ENCODE measurements around the gene POLR2E. TPM values are rescaled to one million over a fixed set of nuclear protein-coding genes. Genes with fewer than 3 reads are reported as not detected.

Gene POLR2E
- polyA plus RNA-seq, 1 donor (not counting 4 experiments of a cell fraction or from before 2014, with no cell fraction given), result 178 TPM

- TF ChIP-seq, protein P1, sequence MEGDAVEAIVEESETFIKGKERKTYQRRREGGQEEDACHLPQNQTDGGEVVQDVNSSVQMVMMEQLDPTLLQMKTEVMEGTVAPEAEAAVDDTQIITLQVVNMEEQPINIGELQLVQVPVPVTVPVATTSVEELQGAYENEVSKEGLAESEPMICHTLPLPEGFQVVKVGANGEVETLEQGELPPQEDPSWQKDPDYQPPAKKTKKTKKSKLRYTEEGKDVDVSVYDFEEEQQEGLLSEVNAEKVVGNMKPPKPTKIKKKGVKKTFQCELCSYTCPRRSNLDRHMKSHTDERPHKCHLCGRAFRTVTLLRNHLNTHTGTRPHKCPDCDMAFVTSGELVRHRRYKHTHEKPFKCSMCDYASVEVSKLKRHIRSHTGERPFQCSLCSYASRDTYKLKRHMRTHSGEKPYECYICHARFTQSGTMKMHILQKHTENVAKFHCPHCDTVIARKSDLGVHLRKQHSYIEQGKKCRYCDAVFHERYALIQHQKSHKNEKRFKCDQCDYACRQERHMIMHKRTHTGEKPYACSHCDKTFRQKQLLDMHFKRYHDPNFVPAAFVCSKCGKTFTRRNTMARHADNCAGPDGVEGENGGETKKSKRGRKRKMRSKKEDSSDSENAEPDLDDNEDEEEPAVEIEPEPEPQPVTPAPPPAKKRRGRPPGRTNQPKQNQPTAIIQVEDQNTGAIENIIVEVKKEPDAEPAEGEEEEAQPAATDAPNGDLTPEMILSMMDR (optimal IDR thresholded peaks at IDR 0.05 in 1 of 3, IDR thresholded peaks at IDR 0.05 in 1 of 3, conservative IDR thresholded peaks at IDR 0.05 in 1 of 3; ENCODE audit: extremely low read depth in 1 of 3, insufficient read depth in 2 of 3, low read length in 3 of 3), result no peak
- TF ChIP-seq EZH2 (IDR thresholded peaks at IDR 0.05; ENCODE audit: low read length), result no peak
- Histone ChIP-seq H3K79me2 (ENCODE audit: control insufficient read depth, insufficient read depth, low read length) (peaks cover 69% of the 10 kb centered on the region), H3K4me2 (ENCODE audit: control insufficient read depth, extremely low read depth, insufficient read depth, low read depth, low read length) (peak overlapping the region; percentile 79), H3K27me3 (ENCODE audit: control insufficient read depth, extremely low read depth, insufficient read depth, low read length) (no peaks in the 10 kb centered on the region), H3K36me3 (ENCODE audit: control insufficient read depth in 2 of 2, extremely low read depth in 1 of 2, insufficient read depth in 2 of 2, low read length in 2 of 2) (peaks cover 15 to 19% of the 10 kb centered on the region in 2 experiments), H3K9me1 (ENCODE audit: control insufficient read depth, extremely low read depth, insufficient read depth, low read length) (no peaks in the 10 kb centered on the region), H3K4me3 (ENCODE audit: control insufficient read depth in 2 of 3, extremely low read depth in 1 of 3, insufficient read depth in 2 of 3, low read depth in 1 of 3, low read length in 3 of 3) (peak overlapping the region; percentile 56 to 88 (median 73)), H4K20me1 (ENCODE audit: control insufficient read depth, extremely low read depth, insufficient read depth, low read length) (peaks cover 9% of the 10 kb centered on the region), H2AFZ (ENCODE audit: control insufficient read depth, low read length) (no peak overlapping the region), H3K27ac (ENCODE audit: control insufficient read depth, insufficient read depth, low read length) (peak overlapping the region; percentile 73), H3K9ac (ENCODE audit: control insufficient read depth, extremely low read depth, insufficient read depth, low read length) (peak overlapping the region; percentile 81), H3K9me3 (ENCODE audit: control insufficient read depth, low read depth, low read length) (no peaks in the 10 kb centered on the region), H3K4me1 (ENCODE audit: control insufficient read depth, extremely low read depth, insufficient read depth, low read length) (peaks cover 19% of the 10 kb centered on the region)
- dilution Hi-C loops (cut with MboI; ENCODE audit: extremely low pct_ligation_motif_present, low sequenced_read_pairs), result no loop called here
- DNase-seq (ENCODE audit: low read depth, low spot score) (no peak), FAIRE-seq (no peak)
These were observed 37.6 kb upstream of the POLR2E start for GRCh38 chr19:1132552-1133383.

DNA sequence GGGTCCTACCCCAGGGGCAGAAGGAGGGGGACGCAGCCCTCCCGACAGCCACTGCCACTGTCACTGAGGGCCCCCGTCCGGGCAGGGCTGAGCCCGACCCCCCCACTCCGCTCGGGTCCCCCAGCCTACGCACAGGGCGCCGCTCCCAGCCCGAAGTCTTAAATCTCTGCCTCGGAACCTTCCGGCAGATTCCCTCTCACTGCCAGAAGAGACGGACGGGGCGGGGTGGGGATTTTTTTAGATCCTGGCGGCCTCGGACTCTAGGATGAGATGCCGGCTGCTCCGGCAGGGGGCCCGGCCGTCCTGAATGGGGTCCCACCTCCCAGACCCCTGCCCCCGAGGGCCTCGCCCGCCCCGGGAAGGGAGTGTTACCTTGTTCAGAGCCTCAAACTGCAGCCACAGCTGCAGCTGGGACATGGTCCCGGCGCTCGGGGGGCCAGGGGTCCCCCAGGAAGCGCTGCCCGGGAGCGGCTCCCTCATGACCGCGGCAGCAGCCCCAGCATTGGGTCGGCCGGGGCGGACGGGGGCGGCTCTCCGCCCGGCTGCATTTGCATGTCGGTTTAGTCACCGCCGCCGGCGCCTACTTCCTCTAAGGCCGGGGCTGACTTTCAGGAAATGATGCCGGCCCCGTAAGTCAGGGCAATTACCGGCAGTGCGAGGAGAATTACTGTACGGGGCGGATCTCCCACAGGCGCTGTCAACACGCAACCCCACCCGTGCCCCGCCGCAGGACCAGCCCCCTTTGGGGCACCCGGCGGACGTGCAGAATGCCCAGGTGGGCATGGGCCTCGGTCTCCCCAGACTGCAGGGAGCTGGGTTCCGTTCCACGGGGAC is 36.8 kb upstream of the POLR2E start:
- dilution Hi-C loops (cut with MboI; ENCODE audit: extremely low pct_ligation_motif_present, low sequenced_read_pairs), result no loop called here
- no peak for FAIRE-seq
- H3K9ac ChIP-seq (ENCODE audit: control insufficient read depth, extremely low read depth, insufficient read depth, low read length), result peak overlapping the region; percentile 81

More for the DNA sequence above, 36.8 kb upstream of the POLR2E start:
- Histone ChIP-seq H3K4me1 (ENCODE audit: control insufficient read depth, extremely low read depth, insufficient read depth, low read length) (peaks cover 19% of the 10 kb centered on the region), H3K4me3 (ENCODE audit: control insufficient read depth in 2 of 3, extremely low read depth in 1 of 3, insufficient read depth in 2 of 3, low read depth in 1 of 3, low read length in 3 of 3) (peak overlapping the region; percentile 73 to 88 (median 73)), H3K27me3 (ENCODE audit: control insufficient read depth, extremely low read depth, insufficient read depth, low read length) (no peaks in the 10 kb centered on the region), H3K36me3 (ENCODE audit: control insufficient read depth in 2 of 2, extremely low read depth in 1 of 2, insufficient read depth in 2 of 2, low read length in 2 of 2) (peaks cover 20% of the 10 kb centered on the region in 2 experiments), H3K79me2 (ENCODE audit: control insufficient read depth, insufficient read depth, low read length) (peaks cover 76% of the 10 kb centered on the region), H3K27ac (ENCODE audit: control insufficient read depth, insufficient read depth, low read length) (peak overlapping the region; percentile 73), H3K9me3 (ENCODE audit: control insufficient read depth, low read depth, low read length) (no peaks in the 10 kb centered on the region), H4K20me1 (ENCODE audit: control insufficient read depth, extremely low read depth, insufficient read depth, low read length) (peaks cover 9% of the 10 kb centered on the region), H2AFZ (ENCODE audit: control insufficient read depth, low read length) (no peak overlapping the region), H3K9me1 (ENCODE audit: control insufficient read depth, extremely low read depth, insufficient read depth, low read length) (no peaks in the 10 kb centered on the region), H3K4me2 (ENCODE audit: control insufficient read depth, extremely low read depth, insufficient read depth, low read depth, low read length) (peak overlapping the region; percentile 79)
- TF ChIP-seq EZH2 (IDR thresholded peaks at IDR 0.05; ENCODE audit: low read length), result no peak
- TF ChIP-seq, protein P1 (optimal IDR thresholded peaks at IDR 0.05 in 1 of 3, IDR thresholded peaks at IDR 0.05 in 1 of 3, conservative IDR thresholded peaks at IDR 0.05 in 1 of 3; ENCODE audit: extremely low read depth in 1 of 3, insufficient read depth in 2 of 3, low read length in 3 of 3), result no peak
- DNase-seq (ENCODE audit: low read depth, low spot score), result no peak
